HG03575 (cell line): ENCODE measurements around the gene TPRKB.
"Not testable (repeated sequence)": the region's sequence is repeated elsewhere in the genome, so short reads cannot be mapped to it uniquely, and the experiment has no call there.

Experiments used
- ATAC-seq: cut with Tn5 transposase; IDR thresholded peaks from one replicate; pipeline ENCODE4 v1.9.1; 2021; ENCODE audit not compliant: unreplicated experiment, insufficient number of reproducible peaks, low FRiP score; ENCODE audit errors: extremely low read depth

The TPRKB gene

GRCh38 chr2:73702852-73703493, 34.2 kb downstream of the TPRKB start:
- ATAC-seq: not testable (repeated sequence)

- no peak for ATAC-seq
These were observed 35.0 kb downstream of the TPRKB start for GRCh38 chr2:73701968-73702665.

GRCh38 chr2:73701448-73701765, 35.7 kb downstream of the TPRKB start:
- ATAC-seq: not testable (repeated sequence)

GRCh38 chr2:73700661-73701447, 36.3 kb downstream of the TPRKB start:
- no peak for ATAC-seq

- ATAC-seq: no peak
These were observed 37.0 kb downstream of the TPRKB start for GRCh38 chr2:73700131-73700611.

- no peak for ATAC-seq
These were observed 37.7 kb downstream of the TPRKB start for GRCh38 chr2:73699437-73699836.

GRCh38 chr2:73698101-73698500, 39.0 kb downstream of the TPRKB start:
- ATAC-seq: no peak

GRCh38 chr2:73697606-73698005, 39.5 kb downstream of the TPRKB start:
- ATAC-seq: no peak

- not testable (repeated sequence) for ATAC-seq
These were observed 40.2 kb downstream of the TPRKB start for GRCh38 chr2:73696985-73697384.

- not testable (repeated sequence) for ATAC-seq
These were observed 40.6 kb downstream of the TPRKB start for GRCh38 chr2:73696521-73696920.

- not testable (repeated sequence) for ATAC-seq
These were observed 46.6 kb downstream of the TPRKB start for GRCh38 chr2:73690372-73691088.

- not testable (repeated sequence) for ATAC-seq
These were observed 48.7 kb downstream of the TPRKB start for GRCh38 chr2:73688494-73688893.

GRCh38 chr2:73685764-73686438, 51.2 kb downstream of the TPRKB start:
- ATAC-seq: no peak

- ATAC-seq: not testable (repeated sequence)
These were observed 52.2 kb downstream of the TPRKB start for GRCh38 chr2:73684905-73685304.

GRCh38 chr2:73684325-73684724, 52.8 kb downstream of the TPRKB start:
- ATAC-seq: not testable (repeated sequence)

- ATAC-seq: not testable (repeated sequence)
These were observed 57.1 kb downstream of the TPRKB start for GRCh38 chr2:73679951-73680571.
